ENCODE measurements around the gene LGALSL.

LGALSL gene

GRCh38 chr2:64453770-64454385 is at the start of gene LGALSL:
LGALSL (plus strand) TSS chr2:64454162; CDS start chr2:64454546, 384 bp downstream.
- no peak for DNase-seq

DNA sequence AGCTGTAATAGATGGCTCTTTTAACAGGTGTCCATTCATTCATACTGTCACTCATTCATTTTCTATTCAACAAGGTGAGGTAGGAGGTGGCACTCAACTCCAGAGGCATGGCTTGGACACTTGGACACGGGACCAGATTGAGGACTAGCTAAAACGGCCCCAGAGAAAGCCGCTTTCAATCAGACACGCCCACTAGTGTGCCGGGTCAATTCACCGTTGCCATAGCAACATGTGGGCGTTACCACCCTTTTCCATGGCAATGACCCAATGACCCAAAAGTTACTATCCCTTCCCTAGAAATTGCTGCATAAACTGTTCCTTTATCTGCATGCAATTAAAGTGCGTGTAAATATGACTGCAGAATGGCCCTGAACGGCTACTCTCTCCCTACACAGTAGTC is 49.2 kb upstream of the LGALSL start:
- DNase-seq = no peak

DNA sequence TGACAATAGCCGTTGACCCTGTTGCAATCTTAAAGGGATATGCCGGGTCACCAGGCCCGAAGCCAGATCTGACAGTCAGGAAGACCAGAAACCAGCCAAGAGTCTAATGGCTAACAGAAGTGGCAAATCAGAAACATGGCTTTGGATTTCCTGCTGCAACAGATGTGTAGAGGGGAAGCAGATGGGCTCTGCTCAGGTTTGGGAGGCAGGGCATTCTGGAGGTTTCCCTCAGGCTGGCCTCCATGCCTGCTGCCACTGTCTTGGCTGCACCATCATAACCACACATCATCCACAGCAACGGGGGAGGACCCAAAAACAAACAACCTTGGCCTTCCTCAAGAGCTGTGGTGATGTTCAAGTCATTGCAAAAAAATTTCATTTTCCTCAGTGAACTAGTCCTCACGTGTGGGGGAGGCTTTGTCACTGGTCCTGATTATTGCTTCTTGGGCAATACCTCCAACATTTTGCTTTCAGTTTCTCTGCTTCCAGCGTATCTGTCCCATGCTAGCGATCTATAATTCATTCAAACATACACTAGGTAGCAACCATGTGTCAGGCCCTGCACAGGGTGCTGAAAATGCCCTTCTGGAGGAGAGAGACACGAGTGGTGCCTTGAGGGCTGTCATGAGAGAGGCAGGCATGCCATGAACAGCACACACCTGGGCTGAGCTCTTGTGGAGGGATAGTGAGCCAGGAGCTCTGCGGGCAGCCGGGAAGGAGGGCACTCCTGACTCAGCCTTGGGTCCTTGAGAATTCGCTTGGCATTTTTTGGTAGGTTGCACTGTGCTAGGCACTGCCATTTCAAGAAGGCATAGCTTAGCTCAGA is 48.2 kb upstream of the LGALSL start:
- DNase-seq = no peak

DNA sequence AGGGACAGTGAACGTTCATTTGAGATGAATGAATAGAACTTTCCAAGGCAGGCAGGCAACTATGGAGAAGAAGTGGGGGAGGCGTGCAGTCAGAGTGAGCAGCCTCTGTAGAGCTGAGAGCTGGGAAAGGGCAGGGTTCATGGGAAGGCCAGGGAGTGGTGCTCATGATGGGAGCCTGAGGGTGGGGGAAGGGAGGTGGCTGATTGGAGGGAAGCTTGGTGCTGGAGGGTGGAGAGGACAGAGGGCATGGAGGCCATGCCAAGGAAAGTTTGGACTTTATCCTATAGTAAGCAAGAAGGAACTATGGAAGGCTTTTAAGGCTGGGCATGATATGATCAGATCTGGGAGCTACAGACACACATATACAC is 47.6 kb upstream of the LGALSL start:
- DNase-seq = no peak

DNA sequence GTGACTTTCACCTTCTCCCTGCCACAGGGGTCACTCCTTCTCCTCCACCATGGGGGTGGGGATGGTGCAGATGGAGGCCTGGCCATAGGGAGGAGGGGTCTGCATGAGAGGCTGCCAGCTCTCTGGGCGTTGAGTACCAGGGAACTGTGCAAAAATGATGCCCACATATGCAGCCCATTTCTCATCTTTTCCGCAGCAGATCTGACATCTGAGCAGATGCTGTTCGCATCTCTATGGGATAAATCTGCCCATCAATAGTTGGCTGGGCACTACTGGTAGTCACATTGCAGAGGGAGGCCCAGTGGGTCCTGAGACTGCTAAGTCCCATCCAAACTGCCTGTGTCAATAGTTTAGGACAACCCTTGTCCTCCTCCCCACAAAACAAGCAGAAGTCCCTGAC is 45.9 kb upstream of the LGALSL start:
- no peak for DNase-seq

GRCh38 chr2:64410671-64411070 is 43.3 kb upstream of the LGALSL start:
- no peak for DNase-seq

GRCh38 chr2:64412671-64413070 is 41.3 kb upstream of the LGALSL start:
- no peak for DNase-seq

DNA sequence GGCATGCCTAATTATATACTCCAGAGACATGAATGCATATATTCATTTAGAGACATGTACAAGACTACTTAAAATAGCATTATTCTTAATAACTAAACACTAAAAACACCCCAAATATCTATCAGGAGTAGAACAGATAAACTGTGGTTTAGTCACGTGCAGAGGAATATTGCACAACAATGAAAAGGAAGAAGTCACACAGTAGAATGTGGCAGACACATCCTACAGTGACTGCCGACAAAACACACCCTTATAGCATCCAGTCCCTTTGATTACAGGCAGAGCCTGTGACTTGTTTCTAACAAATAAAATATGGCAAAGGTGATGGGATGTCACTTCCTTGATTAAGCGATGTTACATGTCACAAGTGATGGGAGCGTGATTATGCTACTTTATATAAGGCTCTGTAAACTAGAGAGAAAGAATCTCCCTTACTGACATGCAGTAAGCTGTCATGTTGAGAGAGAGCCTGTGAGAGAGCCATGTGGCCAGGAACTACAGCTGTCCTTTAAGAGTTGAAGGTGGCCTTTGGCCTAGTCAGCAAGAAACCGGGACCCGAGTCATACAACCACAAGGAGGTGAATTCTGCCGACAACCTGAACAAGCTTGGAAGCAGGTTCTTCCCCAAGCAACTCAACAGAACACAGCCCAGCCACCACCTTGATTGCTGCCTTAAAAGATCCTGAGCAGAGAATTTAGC is 39.1 kb upstream of the LGALSL start:
- DNase-seq = no peak

GRCh38 chr2:64417624-64418023 is 36.3 kb upstream of the LGALSL start:
- DNase-seq = no peak

- DNase-seq = no peak
Measured at GRCh38 chr2:64419596-64420165, 34.3 kb upstream of the LGALSL start.

GRCh38 chr2:64420677-64421076 is 33.3 kb upstream of the LGALSL start:
- no peak for DNase-seq

GRCh38 chr2:64421201-64421600 is 32.8 kb upstream of the LGALSL start:
- no peak for DNase-seq

DNA sequence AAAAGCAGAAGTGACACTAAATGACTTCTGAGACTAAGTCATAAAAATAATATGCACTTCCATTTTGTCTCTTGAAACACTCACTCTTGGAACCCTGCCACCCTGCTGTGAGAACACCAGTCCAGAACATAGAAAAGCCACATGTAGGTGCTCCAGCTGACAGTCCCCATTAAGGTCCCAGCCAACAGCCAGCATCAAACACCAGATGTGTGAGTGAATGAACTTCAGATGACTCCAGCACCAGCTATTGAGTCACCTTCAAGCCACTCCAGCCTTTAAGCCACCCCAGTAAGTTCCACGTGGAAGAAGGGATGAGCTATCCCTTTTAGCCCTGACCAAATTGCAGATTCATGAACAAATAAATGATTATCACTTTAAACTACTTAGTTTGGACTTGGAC is 31.5 kb upstream of the LGALSL start:
- no peak for DNase-seq

GRCh38 chr2:64423303-64423702 is 30.7 kb upstream of the LGALSL start:
- DNase-seq = no peak

- no peak for DNase-seq
Measured at GRCh38 chr2:64424416-64424987, 29.5 kb upstream of the LGALSL start.

DNA sequence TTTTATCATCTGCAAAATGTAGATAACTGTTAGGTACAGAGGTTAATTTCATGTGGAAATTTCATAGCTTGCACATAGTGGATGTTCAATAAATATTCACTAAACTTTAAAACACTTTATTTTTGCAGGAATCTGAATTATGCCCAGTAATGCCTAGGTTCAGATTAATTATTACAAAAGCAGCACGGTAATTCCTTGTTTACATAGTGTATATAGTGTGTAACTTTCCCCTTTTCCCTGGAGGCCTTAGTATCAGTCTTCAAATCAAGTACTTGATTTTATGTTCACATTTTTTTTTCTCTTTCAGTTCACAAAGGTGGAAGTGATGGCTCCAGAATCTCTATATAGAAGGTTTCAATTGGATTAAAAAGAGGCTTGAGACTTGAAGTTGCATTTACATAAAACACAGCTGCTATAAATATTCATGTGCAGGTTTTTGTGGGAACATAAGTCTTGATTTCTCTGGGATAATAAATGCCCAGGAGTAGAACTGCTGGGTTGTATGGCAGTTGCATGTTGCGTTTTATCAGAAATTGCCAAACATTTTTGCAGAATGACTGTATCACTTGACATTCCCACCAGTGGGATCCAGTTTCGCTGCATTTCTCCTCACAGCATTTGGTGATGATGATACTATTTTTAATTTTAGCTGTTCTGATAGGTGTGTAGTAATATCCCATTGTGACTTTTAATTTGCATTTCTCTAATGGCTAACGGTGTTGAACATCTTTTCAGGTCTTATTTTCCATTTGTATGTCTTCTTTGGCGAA is 27.6 kb upstream of the LGALSL start:
- DNase-seq = no peak

DNA sequence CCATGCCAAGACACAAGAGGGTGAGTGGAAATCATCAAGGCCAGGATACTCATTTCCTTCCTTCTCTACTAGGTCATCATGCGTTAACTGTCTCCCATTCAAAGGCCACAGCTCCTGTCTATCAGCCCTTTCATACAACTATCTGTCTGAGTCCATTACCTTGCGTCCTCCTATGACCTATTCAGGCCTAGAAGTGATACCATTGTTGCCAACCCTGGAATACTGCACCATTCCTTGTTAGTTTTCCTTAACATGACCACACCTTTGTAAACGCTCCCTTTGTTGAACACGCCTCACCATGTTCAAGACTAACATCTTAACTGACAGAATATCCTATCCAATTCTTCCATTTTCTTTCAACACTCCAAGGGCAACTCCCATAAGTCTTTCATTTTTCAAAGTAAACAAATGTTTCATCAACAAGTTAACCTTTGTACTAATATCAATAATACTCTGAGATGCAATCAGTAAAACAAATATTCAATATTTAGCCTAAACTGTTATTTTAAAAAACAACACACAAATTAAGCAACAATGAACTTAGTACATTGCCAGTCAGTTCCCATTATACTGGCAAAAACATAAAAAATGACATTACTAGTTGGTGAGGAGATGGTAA is 19.8 kb upstream of the LGALSL start:
- DNase-seq = no peak

DNA sequence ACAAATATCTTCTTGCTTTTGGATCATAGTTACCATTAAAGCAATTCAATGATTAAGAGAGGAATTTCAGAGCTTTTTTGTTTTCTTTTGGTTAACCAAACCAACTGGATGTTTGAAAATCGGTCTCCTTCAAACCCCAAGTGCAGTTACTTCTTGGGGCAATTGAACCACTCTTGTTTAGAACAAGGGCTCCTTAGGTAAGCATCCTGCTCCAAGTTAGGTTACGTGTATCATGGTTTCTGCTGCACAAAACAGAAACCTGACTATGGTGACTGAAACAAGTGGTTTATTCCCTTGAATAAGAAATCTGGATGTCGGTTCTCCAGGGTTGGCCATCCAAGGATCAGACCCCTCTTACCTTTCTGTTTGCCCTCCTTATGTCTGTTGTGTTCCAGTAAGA is 16.1 kb upstream of the LGALSL start:
- no peak for DNase-seq

DNA sequence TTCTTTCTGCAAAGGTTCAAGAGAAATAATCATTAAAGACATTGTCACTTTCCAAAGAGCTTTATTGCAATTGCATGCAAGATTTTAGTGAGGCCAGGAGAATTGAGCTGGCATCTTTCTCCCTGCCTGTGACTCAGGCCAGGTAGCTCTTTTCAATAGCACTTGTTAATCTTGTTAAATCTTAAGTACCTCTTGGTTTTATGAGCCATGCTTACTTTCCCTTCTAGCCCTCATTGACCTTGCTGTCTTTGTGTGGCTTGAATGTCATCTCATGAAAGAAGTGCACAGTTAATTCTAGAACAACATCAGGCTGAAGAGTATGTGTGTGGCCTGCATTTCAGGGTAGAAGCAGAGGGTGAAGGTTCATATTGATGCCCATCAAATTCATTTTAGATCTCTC is 14.8 kb upstream of the LGALSL start:
- DNase-seq = no peak

DNA sequence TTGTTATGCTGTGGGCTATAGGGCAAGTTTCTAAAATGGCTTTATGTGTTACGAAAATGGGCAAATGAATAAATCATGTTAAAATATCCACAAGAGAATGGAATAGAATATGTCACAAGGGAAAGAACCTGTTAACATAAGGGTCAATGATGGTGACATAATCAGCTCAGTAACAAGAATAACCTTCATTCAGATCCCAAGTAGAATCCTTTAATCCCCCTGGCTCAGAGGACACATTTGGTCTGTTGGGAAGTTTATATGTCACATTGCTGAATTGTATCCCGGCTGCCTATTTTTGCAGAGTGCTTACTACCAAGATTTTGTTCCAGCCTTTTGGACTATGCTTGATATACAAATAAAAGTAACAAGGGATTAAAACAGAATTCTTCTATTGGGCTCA is 13.1 kb upstream of the LGALSL start:
- no peak for DNase-seq

GRCh38 chr2:64442277-64442676 is 11.7 kb upstream of the LGALSL start:
- no peak for DNase-seq

GRCh38 chr2:64442801-64443429 is 11.0 kb upstream of the LGALSL start:
- DNase-seq = no peak
